ENCODE results near the gene PLD5. TPM values are rescaled to one million over a fixed set of nuclear protein-coding genes. Genes with fewer than 3 reads are reported as not detected.

Gene PLD5
- total RNA-seq, 1 experiment from 2014 or later: not detected

GRCh38 chr1:242245255-242245654 lies 279.2 kb downstream of the PLD5 start:
- TF ChIP-seq EZH2phosphoT487 (IDR thresholded peaks at IDR 0.05; ENCODE audit: borderline replicate concordance, low read length): no peak
- no peak for TF ChIP-seq CTCF (conservative IDR thresholded peaks at IDR 0.05; ENCODE audit: low read depth, low read length)
- no peak for TF ChIP-seq EZH2 (IDR thresholded peaks at IDR 0.05; ENCODE audit: low read length, unreplicated experiment)
- Histone ChIP-seq H3K9me2 (replicated peaks; ENCODE audit: low read length) (no peaks in the 10 kb centered on the region), H3K36me3 (ENCODE audit: low read depth, low read length) (no peaks in the 10 kb centered on the region), H3K4me3 (ENCODE audit: low read length) (no peak overlapping the region), H3K4me1 (ENCODE audit: insufficient read depth, low read length) (no peaks in the 10 kb centered on the region), H3K27me3 (ENCODE audit: low read length) (0 out of 2 replicates have a peak, but pooled peaks cover 3% of the 10 kb centered on the region), H3K9ac (ENCODE audit: low read length) (no peak overlapping the region), H3K27ac (ENCODE audit: low read length) (no peak overlapping the region), H3K9me3 (ENCODE audit: low read length) (no peaks in the 10 kb centered on the region), H2AFZ (ENCODE audit: low read length) (no peak overlapping the region), H3F3A (ENCODE audit: low read length, unreplicated experiment) (no peaks in the 10 kb centered on the region), H3K4me2 (ENCODE audit: low read length) (no peak overlapping the region), H3K79me2 (ENCODE audit: low read length) (no peaks in the 10 kb centered on the region), H4K20me1 (ENCODE audit: low read length) (no peaks in the 10 kb centered on the region)
- DNase-seq (no peak), ATAC-seq (no peak)
- ChIA-PET CTCF (no interaction called here), POLR2A (ENCODE audit: unreplicated experiment) (no interaction called here)
- no TSS peak for BruUV-seq (replicated peaks)
- intact Hi-C loops (cut with micrococcal nuclease): loop anchor here (1.0 kb wide), 1 partner anchor 19 kb away; no protein-coding TSS in a partner anchor

DNA sequence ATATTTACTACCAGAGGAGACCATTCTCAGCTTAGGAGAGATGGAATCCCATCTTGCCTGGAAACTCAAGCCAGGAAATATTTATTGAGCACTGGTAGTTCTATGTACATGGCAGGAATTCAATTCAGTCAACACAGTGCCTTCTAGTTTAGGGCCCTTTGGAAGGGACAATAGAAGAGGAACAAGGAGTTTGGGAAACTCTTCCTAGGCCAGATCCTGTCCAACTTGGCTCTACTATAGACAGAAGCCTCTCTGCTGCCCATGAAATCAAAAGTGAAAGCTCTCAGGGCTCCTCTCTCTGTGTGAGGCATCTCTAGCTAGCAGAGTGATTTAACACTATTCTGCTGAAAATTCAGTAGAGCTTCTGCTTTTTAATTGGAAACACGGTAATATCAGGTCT lies 281.0 kb downstream of the PLD5 start:
- ChIA-PET POLR2A (ENCODE audit: unreplicated experiment) (no interaction called here), CTCF (no interaction called here)
- DNase-seq (no peak), ATAC-seq (no peak)
- Histone ChIP-seq H3K79me2 (ENCODE audit: low read length) (no peaks in the 10 kb centered on the region), H3K36me3 (ENCODE audit: low read depth, low read length) (no peaks in the 10 kb centered on the region), H3K9me2 (replicated peaks; ENCODE audit: low read length) (no peaks in the 10 kb centered on the region), H3K9me3 (ENCODE audit: low read length) (no peaks in the 10 kb centered on the region), H4K20me1 (ENCODE audit: low read length) (no peaks in the 10 kb centered on the region), H3K9ac (ENCODE audit: low read length) (no peak overlapping the region), H2AFZ (ENCODE audit: low read length) (no peak overlapping the region), H3K4me1 (ENCODE audit: insufficient read depth, low read length) (no peaks in the 10 kb centered on the region), H3K4me3 (ENCODE audit: low read length) (no peak overlapping the region), H3K4me2 (ENCODE audit: low read length) (no peak overlapping the region), H3F3A (ENCODE audit: low read length, unreplicated experiment) (no peaks in the 10 kb centered on the region), H3K27me3 (ENCODE audit: low read length) (0 out of 2 replicates have a peak, but pooled peaks cover 3% of the 10 kb centered on the region), H3K27ac (ENCODE audit: low read length) (no peak overlapping the region)
- intact Hi-C loops (cut with micrococcal nuclease): no loop called here
- TF ChIP-seq EZH2phosphoT487 (IDR thresholded peaks at IDR 0.05; ENCODE audit: borderline replicate concordance, low read length): no peak
- TF ChIP-seq EZH2 (IDR thresholded peaks at IDR 0.05; ENCODE audit: low read length, unreplicated experiment): no peak
- no peak for TF ChIP-seq CTCF (conservative IDR thresholded peaks at IDR 0.05; ENCODE audit: low read depth, low read length)
- no TSS peak for BruUV-seq (replicated peaks)

- no peak overlapping the region for H3K4me2 ChIP-seq (ENCODE audit: low read length)
- DNase-seq (no peak), ATAC-seq (no peak)
- H3K4me1 ChIP-seq (ENCODE audit: insufficient read depth, low read length): no peaks in the 10 kb centered on the region
- H3K9me2 ChIP-seq (replicated peaks; ENCODE audit: low read length): no peaks in the 10 kb centered on the region
- H3K79me2 ChIP-seq (ENCODE audit: low read length): no peaks in the 10 kb centered on the region
- H3K27ac ChIP-seq (ENCODE audit: low read length): no peak overlapping the region
- no peaks in the 10 kb centered on the region for H3F3A ChIP-seq (ENCODE audit: low read length, unreplicated experiment)
- no peak for TF ChIP-seq EZH2phosphoT487 (IDR thresholded peaks at IDR 0.05; ENCODE audit: borderline replicate concordance, low read length)
- TF ChIP-seq CTCF (conservative IDR thresholded peaks at IDR 0.05; ENCODE audit: low read depth, low read length): no peak
- no peak for TF ChIP-seq EZH2 (IDR thresholded peaks at IDR 0.05; ENCODE audit: low read length, unreplicated experiment)
- H4K20me1 ChIP-seq (ENCODE audit: low read length): no peaks in the 10 kb centered on the region
- ChIA-PET POLR2A (ENCODE audit: unreplicated experiment) (no interaction called here), CTCF (no interaction called here)
- no peak overlapping the region for H3K9ac ChIP-seq (ENCODE audit: low read length)
- no TSS peak for BruUV-seq (replicated peaks)
- H2AFZ ChIP-seq (ENCODE audit: low read length): peak overlapping the region; percentile 13; the same call in 1 of the 2 replicates
- intact Hi-C loops (cut with micrococcal nuclease): no loop called here
- peaks cover 6% of the 10 kb centered on the region; the same call in 1 of the 2 replicates for H3K27me3 ChIP-seq (ENCODE audit: low read length)
- no peak overlapping the region for H3K4me3 ChIP-seq (ENCODE audit: low read length)
- no peaks in the 10 kb centered on the region for H3K9me3 ChIP-seq (ENCODE audit: low read length)
- H3K36me3 ChIP-seq (ENCODE audit: low read depth, low read length): no peaks in the 10 kb centered on the region
Measured at GRCh38 chr1:242242983-242243382, 281.5 kb downstream of the PLD5 start.

All from PC-3 (cell line).